ENCODE measurements around the gene SELENON.

- TF ChIP-seq ATF2 (CRISPR knock-in tag; IDR thresholded peaks at IDR 0.05) (no peak), HMG20A (CRISPR knock-in tag; conservative IDR thresholded peaks at IDR 0.05) (no peak), GABPB1 (CRISPR knock-in tag; IDR thresholded peaks at IDR 0.05) (no peak), CTCF (IDR thresholded peaks at IDR 0.05 in 2 of 3, conservative IDR thresholded peaks at IDR 0.05 in 1 of 3; ENCODE audit: insufficient read depth in 2 of 3, low read depth in 1 of 3, low read length in 3 of 3) (no peak), NR3C1 (CRISPR knock-in tag; IDR thresholded peaks at IDR 0.05) (no peak), JUNB (CRISPR knock-in tag; conservative IDR thresholded peaks at IDR 0.05) (no peak), SRSF9 (IDR thresholded peaks at IDR 0.05; ENCODE audit: borderline replicate concordance, low read depth, low read length) (no peak), NBN (IDR thresholded peaks at IDR 0.05; ENCODE audit: low read depth) (no peak), KLF13 (tag; IDR thresholded peaks at IDR 0.05; ENCODE audit: borderline replicate concordance, low read depth) (no peak), ZNF274 (IDR thresholded peaks at IDR 0.05; ENCODE audit: borderline replicate concordance, low read depth, low read length) (no peak), RAD51 (IDR thresholded peaks at IDR 0.05; ENCODE audit: borderline replicate concordance, low read depth) (no peak)
These were observed 12.2 kb upstream of the SELENON start for GRCh38 chr1:25787760-25788166.

All from K562 (cell line).